GM18502 (cell line): ENCODE results near the gene SLC17A9.
"Not testable (repeated sequence)": the region's sequence is repeated elsewhere in the genome, so short reads cannot be mapped to it uniquely, and the experiment has no call there.

ENCODE experiments used
- ATAC-seq: cut with Tn5 transposase; IDR thresholded peaks from one replicate; pipeline ENCODE4 v1.9.1; 2021; ENCODE audit warnings: mild to moderate bottlenecking; ENCODE audit not compliant: unreplicated experiment, poor library complexity

Gene SLC17A9

GRCh38 chr20:62953839-62954703, 1.6 kb downstream of the SLC17A9 start:
- ATAC-seq: peak; percentile 78

- ATAC-seq: no peak
Measured at GRCh38 chr20:62955519-62956386, 3.2 kb downstream of the SLC17A9 start.

DNA sequence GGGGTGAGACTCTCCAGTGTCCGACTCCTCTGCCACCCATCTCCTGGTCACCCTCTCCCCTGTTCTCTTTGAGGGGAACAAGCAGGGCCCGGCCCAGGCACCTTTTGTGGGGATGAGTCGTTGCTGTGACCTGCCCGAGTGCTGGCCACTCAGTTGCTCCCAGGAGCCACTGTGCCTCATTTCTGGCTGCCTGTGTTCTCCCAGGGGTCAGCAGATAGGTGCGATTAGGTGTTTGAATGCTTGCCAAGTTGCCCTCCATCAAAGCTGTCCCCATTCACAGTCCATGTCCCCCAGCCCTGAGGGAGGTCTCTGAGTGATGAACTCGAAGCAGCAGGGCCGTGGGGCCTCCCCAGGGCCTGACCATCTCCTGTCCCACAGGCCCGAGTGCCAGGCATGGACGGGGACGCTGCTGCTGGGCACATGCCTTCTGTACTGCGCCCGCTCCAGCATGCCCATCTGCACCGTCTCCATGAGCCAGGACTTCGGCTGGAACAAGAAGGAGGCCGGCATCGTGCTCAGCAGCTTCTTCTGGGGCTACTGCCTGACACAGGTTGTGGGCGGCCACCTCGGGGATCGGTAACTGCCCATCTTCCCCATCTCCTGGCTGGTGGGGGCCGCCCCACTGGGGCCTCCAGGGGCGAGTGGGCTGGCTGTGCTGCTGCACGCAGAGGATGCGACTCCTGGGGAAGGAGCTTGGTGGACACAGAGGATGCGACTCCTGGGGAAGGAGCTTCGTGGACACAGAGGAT, 4.1 kb downstream of the SLC17A9 start:
- no peak for ATAC-seq

GRCh38 chr20:62957136-62958117, 4.9 kb downstream of the SLC17A9 start:
- no peak for ATAC-seq

- no peak for ATAC-seq
Measured at GRCh38 chr20:62958388-62959100, 6.0 kb downstream of the SLC17A9 start.

- no peak for ATAC-seq
Measured at GRCh38 chr20:62959101-62959971, 6.8 kb downstream of the SLC17A9 start.

- ATAC-seq: no peak
Measured at GRCh38 chr20:62959998-62960436, 7.5 kb downstream of the SLC17A9 start.

GRCh38 chr20:62960446-62961309, 8.2 kb downstream of the SLC17A9 start:
- not testable (repeated sequence) for ATAC-seq

DNA sequence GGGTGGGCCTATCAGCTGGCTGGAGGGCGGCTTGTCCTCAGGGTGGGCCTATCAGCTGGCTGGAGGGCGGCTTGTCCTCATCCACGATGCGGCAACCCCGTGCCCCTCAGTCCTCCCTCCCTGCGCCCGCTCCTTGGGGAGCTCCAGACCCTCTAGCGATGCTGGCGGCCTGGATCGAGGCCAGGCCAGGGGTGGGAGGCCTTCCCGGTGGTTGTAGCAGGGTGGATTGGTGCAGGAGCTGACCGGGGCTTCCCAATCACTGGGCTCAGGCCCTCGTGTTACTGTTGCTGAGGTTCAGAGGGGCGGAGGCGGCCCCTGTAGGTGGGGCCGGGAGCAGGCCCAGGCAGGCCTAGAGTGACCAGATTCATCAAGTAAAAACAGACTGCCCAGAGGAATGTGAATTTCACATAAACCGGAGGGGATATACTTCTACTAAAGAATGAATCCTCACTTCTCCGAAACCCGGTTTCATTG, 8.8 kb downstream of the SLC17A9 start:
- no peak for ATAC-seq

GRCh38 chr20:62961799-62962198, 9.3 kb downstream of the SLC17A9 start:
- ATAC-seq: no peak

- ATAC-seq: no peak
Measured at GRCh38 chr20:62962221-62962879, 9.8 kb downstream of the SLC17A9 start.

- ATAC-seq: no peak
Measured at GRCh38 chr20:62962891-62963613, 10.5 kb downstream of the SLC17A9 start.

- no peak for ATAC-seq
Measured at GRCh38 chr20:62963614-62964397, 11.3 kb downstream of the SLC17A9 start.

DNA sequence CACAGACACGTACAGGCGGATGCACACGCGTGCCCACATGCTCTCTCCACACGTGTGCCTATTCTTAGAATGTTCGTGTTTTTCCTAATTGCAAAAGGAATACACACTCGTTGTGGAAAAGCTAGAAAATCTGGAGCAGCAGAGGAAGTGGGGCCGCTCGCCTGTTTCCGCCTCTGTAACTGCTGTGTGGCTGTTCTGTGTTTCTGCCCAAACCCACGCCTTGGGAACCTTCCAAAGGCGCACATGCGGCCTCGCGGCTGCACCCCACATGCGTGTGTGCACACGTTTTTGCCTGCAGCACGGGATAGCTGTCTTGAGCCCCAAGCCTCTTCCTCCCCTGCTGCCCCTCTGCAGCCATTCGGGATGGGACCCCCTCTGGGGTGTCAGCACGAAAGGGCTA, 12.2 kb downstream of the SLC17A9 start:
- ATAC-seq: no peak

GRCh38 chr20:62965363-62965771, 12.9 kb downstream of the SLC17A9 start:
- no peak for ATAC-seq
